Liver (tissue), 9 donors: ENCODE data around the gene SCAMP5. TPM values are rescaled to one million over a fixed set of nuclear protein-coding genes. Genes with fewer than 3 reads are reported as not detected.

Experiments used
- DNase-seq: peaks from one replicate; pipeline ENCODE4 v3.0.0-alpha.2; 2017; ENCODE audit warnings: low spot score
- H3K27ac ChIP-seq, 2 donors: one replicate each; pipeline ENCODE4 v1.7.0; 2013; ENCODE audit warnings: inconsistent platforms in 2 of 2, low read length in 2 of 2, control low read depth in 1 of 2, low read depth in 1 of 2, mild to moderate bottlenecking in 1 of 2
- H3K27me3 ChIP-seq, 4 donors: one replicate each; pipeline versions ENCODE4 v1.6.1 to v1.7.0; 2013; ENCODE audit warnings: low read length in 3 of 4, inconsistent platforms in 1 of 4, mild to moderate bottlenecking in 1 of 4, moderate library complexity in 1 of 4; ENCODE audit not compliant: control insufficient read depth in 4 of 4, insufficient read depth in 4 of 4
- H3K36me3 ChIP-seq, 4 donors: one replicate each; pipeline versions ENCODE4 v1.6.1 to v1.7.0; 2013; ENCODE audit warnings: low read length in 3 of 4, mild to moderate bottlenecking in 3 of 4, low read depth in 1 of 4, moderate library complexity in 1 of 4; ENCODE audit not compliant: control insufficient read depth in 4 of 4, insufficient read depth in 3 of 4
- H3K4me1 ChIP-seq, 4 donors: one replicate each; pipeline versions ENCODE4 v1.6.1 to v1.7.0; 2013; ENCODE audit warnings: low read length in 3 of 4, mild to moderate bottlenecking in 3 of 4, moderate library complexity in 1 of 4; ENCODE audit not compliant: control insufficient read depth in 4 of 4, insufficient read depth in 4 of 4
- H3K4me3 ChIP-seq, 3 donors: one replicate each; pipeline versions ENCODE4 v1.6.1 to v1.7.0; 2013; ENCODE audit warnings: low read length in 3 of 3, control low read depth in 1 of 3, low read depth in 1 of 3, mild to moderate bottlenecking in 1 of 3
- H3K9ac ChIP-seq, 2 donors: one replicate each; pipeline ENCODE4 v1.7.0; 2013; ENCODE audit warnings: low read length in 2 of 2, mild to moderate bottlenecking in 2 of 2, moderate library complexity in 2 of 2, control low read depth in 1 of 2, low read depth in 1 of 2
- H3K9me3 ChIP-seq, 4 donors: one replicate each; pipeline versions ENCODE4 v1.6.1 to v1.7.0; 2013; ENCODE audit warnings: low read length in 3 of 4; ENCODE audit not compliant: control insufficient read depth in 4 of 4
- ATF3 ChIP-seq: IDR thresholded peaks from 2 replicates; pipeline ENCODE4 v1.6.1; 2016; ENCODE audit warnings: antibody characterized with exemption
- CTCF ChIP-seq: fragments of 150-350 bp; IDR thresholded peaks from 2 replicates; pipeline ENCODE4 v1.5.1; 2017; ENCODE audit warnings: improper control_type of control experiment, low read depth, low read length; ENCODE audit not compliant: missing input control
- EGR1 ChIP-seq, 2 donors: IDR thresholded peaks; 2 replicates each; pipeline ENCODE4 v1.6.1; 2016 to 2018; ENCODE audit warnings: antibody characterized with exemption in 2 of 2, low read depth in 2 of 2
- FOXA1 ChIP-seq: IDR thresholded peaks from 2 replicates; pipeline ENCODE4 v1.6.1; 2016; ENCODE audit warnings: antibody characterized with exemption
- FOXA2 ChIP-seq: IDR thresholded peaks from 2 replicates; pipeline ENCODE4 v1.6.1; 2016; ENCODE audit warnings: antibody characterized with exemption
- GABPA ChIP-seq, 2 donors: IDR thresholded peaks in 1 of 2; conservative IDR thresholded peaks in 1 of 2; 2 replicates each; pipeline ENCODE4 v1.6.1; 2016; ENCODE audit warnings: antibody characterized with exemption in 2 of 2, mild to moderate bottlenecking in 1 of 2, moderate library complexity in 1 of 2
- HNF4G ChIP-seq: IDR thresholded peaks from 2 replicates; pipeline ENCODE4 v1.6.1; 2016; ENCODE audit warnings: antibody characterized with exemption
- JUND ChIP-seq, 2 donors: IDR thresholded peaks; 2 replicates each; pipeline ENCODE4 v1.6.1; 2016; ENCODE audit warnings: antibody characterized with exemption in 2 of 2
- MAX ChIP-seq: IDR thresholded peaks from 2 replicates; pipeline ENCODE4 v1.6.1; 2016; ENCODE audit warnings: antibody characterized with exemption
- NR2F2 ChIP-seq: IDR thresholded peaks from 2 replicates; pipeline ENCODE4 v1.6.1; 2016; ENCODE audit warnings: antibody characterized with exemption
- RAD21 ChIP-seq, 2 donors: IDR thresholded peaks; 2 replicates each; pipeline ENCODE4 v1.6.1; 2016; ENCODE audit warnings: antibody characterized with exemption in 2 of 2, mild to moderate bottlenecking in 2 of 2
- REST ChIP-seq: IDR thresholded peaks from 2 replicates; pipeline ENCODE4 v1.6.1; 2016; ENCODE audit warnings: antibody characterized with exemption, mild to moderate bottlenecking
- RXRA ChIP-seq, 2 donors: IDR thresholded peaks; 2 replicates each; pipeline ENCODE4 v1.6.1; 2017 to 2018; ENCODE audit warnings: antibody characterized with exemption in 2 of 2, mild to moderate bottlenecking in 1 of 2
- SP1 ChIP-seq: IDR thresholded peaks from 2 replicates; pipeline ENCODE4 v1.6.1; 2018; ENCODE audit warnings: antibody characterized with exemption, mild to moderate bottlenecking
- TAF1 ChIP-seq: conservative IDR thresholded peaks from 2 replicates; pipeline ENCODE4 v1.6.1; 2016; ENCODE audit warnings: antibody characterized with exemption, mild to moderate bottlenecking
- YY1 ChIP-seq: IDR thresholded peaks from 2 replicates; pipeline ENCODE4 v1.6.1; 2016; ENCODE audit warnings: antibody characterized with exemption, mild to moderate bottlenecking
- ZBTB33 ChIP-seq: IDR thresholded peaks from 2 replicates; pipeline ENCODE4 v1.6.1; 2016; ENCODE audit warnings: antibody characterized with exemption
- WGBS: extraction: QIAGEN DNeasy Blood & Tissue Kit; methylation state at CpG from one replicate; pipeline ENCODE4 v1.1.7; 2013; 5-methylcytosine and 5-hydroxymethylcytosine counted together
- polyA plus RNA-seq, 2 donors: library from polyadenylated mRNA; stranded (reverse) in 1 of 2; unstranded in 1 of 2; fragments of 200-250 nt in 1 of 2; fragments of >200 nt in 1 of 2; fragmentation: Nextera tagmentation in 1 of 2; extraction: Ambion mirVana in 1 of 2; gene quantifications; one replicate each; pipeline versions ENCODE4 v1.2.1 to v1.2.3, GENCODE V29; 2013 to 2015
- total RNA-seq, 2 donors: library from RNA; depleted of rRNA; stranded (reverse); fragments of >200 nt; gene quantifications; one replicate each; pipeline ENCODE4 v1.2.3, GENCODE V29; 2014
- donor health status: healthy.
- donor health status: healthy.
- donor health status: healthy.
- donor health status: healthy.
- donor health status: healthy.

The SCAMP5 gene
- total and polyA plus RNA-seq, 4 donors = 0.50 to 7.5 (median 5.7) TPM

- Histone ChIP-seq H3K27ac (no peak overlapping the region), H3K9me3 (no peaks in the 10 kb centered on the region), H3K9ac (no peak overlapping the region), H3K36me3 (no peaks in the 10 kb centered on the region), H3K4me3 (no peak overlapping the region), H3K27me3 (no peaks in the 10 kb centered on the region), H3K4me1 (no peaks in the 10 kb centered on the region)
- no peak for TF ChIP-seq NR2F2
- no peak for TF ChIP-seq FOXA1
- TF ChIP-seq RXRA (IDR thresholded peaks at IDR 0.05) = no peak
- TF ChIP-seq JUND (IDR thresholded peaks at IDR 0.05) = no peak
- no peak for TF ChIP-seq RAD21 (IDR thresholded peaks at IDR 0.05)
- no peak for TF ChIP-seq SP1
- TF ChIP-seq REST = no peak
- TF ChIP-seq ZBTB33 = no peak
- TF ChIP-seq HNF4G = no peak
- no peak for TF ChIP-seq EGR1 (IDR thresholded peaks at IDR 0.05; ENCODE audit: low read depth in 2 of 2)
- TF ChIP-seq TAF1 = no peak
- TF ChIP-seq CTCF = no peak
- TF ChIP-seq GABPA (IDR thresholded peaks at IDR 0.05 in 1 of 2, conservative IDR thresholded peaks at IDR 0.05 in 1 of 2) = no peak
- no peak for TF ChIP-seq ATF3
- DNase-seq = no peak
- WGBS = 82% methylated on average over 8 of the region's 8 CpGs
Observed at GRCh38 chr15:75069301-75069925, 74.0 kb downstream of the SCAMP5 start.

GRCh38 chr15:75070674-75071073 is 75.3 kb downstream of the SCAMP5 start:
- H3K27ac ChIP-seq = no peak overlapping the region
- no peak overlapping the region for H3K9ac ChIP-seq
- no peaks in the 10 kb centered on the region for H3K9me3 ChIP-seq
- H3K4me1 ChIP-seq = no peaks in the 10 kb centered on the region
- H3K27me3 ChIP-seq = no peaks in the 10 kb centered on the region
- 95% methylated on average over 4 of the region's 4 CpGs for WGBS
- no peaks in the 10 kb centered on the region for H3K36me3 ChIP-seq
- DNase-seq = no peak
- no peak overlapping the region for H3K4me3 ChIP-seq
- TF ChIP-seq SP1 = no peak
- TF ChIP-seq ZBTB33 = no peak
- TF ChIP-seq YY1 = no peak
- TF ChIP-seq RAD21 (IDR thresholded peaks at IDR 0.05) = no peak
- TF ChIP-seq GABPA (IDR thresholded peaks at IDR 0.05 in 1 of 2, conservative IDR thresholded peaks at IDR 0.05 in 1 of 2) = no peak
- TF ChIP-seq ATF3 = no peak
- no peak for TF ChIP-seq MAX
- no peak for TF ChIP-seq FOXA2
- no peak for TF ChIP-seq JUND (IDR thresholded peaks at IDR 0.05)
